Measurements from ENCODE around the gene SLX9. TPM values are rescaled to one million over a fixed set of nuclear protein-coding genes. Genes with fewer than 3 reads are reported as not detected.

The SLX9 gene
- total RNA-seq, 4 donors from 2014 or later: 8.1 to 46.0 (median 16.6) TPM

- Histone ChIP-seq H3K27ac (peak overlapping the region in 1 of 4 donors; percentile 12), H3K4me3 (no peak overlapping the region), H3K4me1 (peaks cover 8 to 28% (median 16%) of the 10 kb centered on the region in 4 donors), H3K36me3 (no peaks in the 10 kb centered on the region), H3K9me3 (no peaks in the 10 kb centered on the region), H3K27me3 (no peaks in the 10 kb centered on the region)
- no peak for TF ChIP-seq EP300 (IDR thresholded peaks at IDR 0.05; ENCODE audit: low read depth)
- TF ChIP-seq POLR2AphosphoS5 (IDR thresholded peaks at IDR 0.05): no peak
- no peak for TF ChIP-seq CTCF (IDR thresholded peaks at IDR 0.05)
- no peak for TF ChIP-seq POLR2A (IDR thresholded peaks at IDR 0.05)
- intact Hi-C loops (cut with DNase I; ENCODE audit: low total_unique reads): no loop called here
- DNase-seq: no peak
- 67 to 100% methylated on average over 1 to 37 of the region's 37 CpGs for WGBS, 2 donors (ENCODE audit: low coverage in 1 of 2)
- in situ Hi-C loops (cut with MboI; ENCODE audit: low pct_ligation_motif_present in 1 of 4, low pct_unique_long_range_greater_than_20kb in 1 of 4, low sequenced_read_pairs in 3 of 4): no loop called here
These were observed 48.2 kb downstream of the SLX9 start for GRCh38 chr21:44987886-44988606.

- intact Hi-C loops (cut with DNase I; ENCODE audit: low total_unique reads): no loop called here
- Histone ChIP-seq H3K27ac (peak overlapping the region; percentile 31 to 79 (median 74)), H3K27me3 (no peaks in the 10 kb centered on the region), H3K9me3 (no peaks in the 10 kb centered on the region), H3K4me1 (peaks cover 8 to 28% (median 18%) of the 10 kb centered on the region in 4 donors), H3K4me3 (no peak overlapping the region), H3K36me3 (no peaks in the 10 kb centered on the region)
- in situ Hi-C loops (cut with MboI; ENCODE audit: low pct_ligation_motif_present in 1 of 4, low pct_unique_long_range_greater_than_20kb in 1 of 4, low sequenced_read_pairs in 3 of 4): no loop called here
- no peak for DNase-seq
- TF ChIP-seq POLR2AphosphoS5 (IDR thresholded peaks at IDR 0.05): no peak
- TF ChIP-seq POLR2A (IDR thresholded peaks at IDR 0.05): no peak
- TF ChIP-seq CTCF (IDR thresholded peaks at IDR 0.05): no peak
- no peak for TF ChIP-seq EP300 (IDR thresholded peaks at IDR 0.05; ENCODE audit: low read depth)
- 58 to 59% methylated on average over 4 to 20 of the region's 20 CpGs for WGBS, 2 donors (ENCODE audit: low coverage in 1 of 2)
These were observed 49.0 kb downstream of the SLX9 start for GRCh38 chr21:44988607-44989536.

GRCh38 chr21:44989537-44989886 lies 49.7 kb downstream of the SLX9 start:
- in situ Hi-C loops (cut with MboI; ENCODE audit: low pct_ligation_motif_present in 1 of 4, low pct_unique_long_range_greater_than_20kb in 1 of 4, low sequenced_read_pairs in 3 of 4) (no loop called here), intact Hi-C loops (cut with DNase I; ENCODE audit: low total_unique reads) (no loop called here)
- DNase-seq: no peak
- H3K4me3 ChIP-seq: no peak overlapping the region
- no peaks in the 10 kb centered on the region for H3K36me3 ChIP-seq
- peaks cover 8 to 30% (median 21%) of the 10 kb centered on the region in 4 donors for H3K4me1 ChIP-seq
- 65% methylated on average over 8 of the region's 8 CpGs; no CpG with 5 or more reads in 1 of the 2 donors for WGBS, 2 donors (ENCODE audit: low coverage in 1 of 2)
- no peaks in the 10 kb centered on the region for H3K9me3 ChIP-seq
- H3K27ac ChIP-seq: peak overlapping the region; percentile 31 to 79 (median 74)
- H3K27me3 ChIP-seq: no peaks in the 10 kb centered on the region
- TF ChIP-seq POLR2AphosphoS5 (IDR thresholded peaks at IDR 0.05) (peak in 1 of 3 donors; percentile 26), CTCF (IDR thresholded peaks at IDR 0.05) (no peak), EP300 (IDR thresholded peaks at IDR 0.05; ENCODE audit: low read depth) (no peak), POLR2A (IDR thresholded peaks at IDR 0.05) (no peak)

Measured in transverse colon (tissue), 4 donors.